K562 (cell line): ENCODE measurements around the gene KMT5C.

Experiments
- CBX8 ChIP-seq: fragments of 200-600 bp; sonication (generic); IDR thresholded peaks from 2 replicates; pipeline ENCODE4 v1.6.1; 2012; ENCODE audit warnings: borderline replicate concordance, mixed run types, low read depth, mild to moderate bottlenecking, moderate library complexity, mixed read lengths, low read length, control low read depth, inconsistent platforms; ENCODE audit not compliant: poor library complexity, severe bottlenecking; ENCODE audit errors: extremely low read depth
- DNMT1 ChIP-seq: fragments of 450-650 bp; IDR thresholded peaks from 2 replicates; pipeline ENCODE4 v1.6.1; 2016; ENCODE audit warnings: antibody characterized with exemption, mild to moderate bottlenecking
- ELF4 ChIP-seq: fragments of 450-650 bp; formaldehyde crosslinking; IDR thresholded peaks from 2 replicates; pipeline ENCODE4 v1.4.0; 2022; ENCODE audit warnings: missing genetic modification characterization
- EZH2 ChIP-seq: IDR thresholded peaks from 2 replicates; pipeline ENCODE4 v1.6.1; 2012; ENCODE audit warnings: low read depth, mild to moderate bottlenecking, inconsistent platforms, low read length, borderline replicate concordance
- JUND ChIP-seq, 2 experiments: IDR thresholded peaks; 2 replicates in 1 of 2; 3 replicates in 1 of 2; pipeline ENCODE4 v1.6.1; 2011; ENCODE audit warnings: borderline replicate concordance in 2 of 2, low read depth in 2 of 2, low read length in 2 of 2, improper control_type of control experiment in 1 of 2, missing biosample characterization in 1 of 2, missing genetic modification characterization in 1 of 2, missing genetic modification reagents in 1 of 2
- MTA1 ChIP-seq: fragments of 450-650 bp; IDR thresholded peaks from 2 replicates; pipeline ENCODE4 v1.6.1; 2017; ENCODE audit warnings: borderline replicate concordance
- NCOA1 ChIP-seq: fragments of 450-650 bp; IDR thresholded peaks from 2 replicates; pipeline ENCODE4 v1.6.1; 2016; ENCODE audit warnings: low read depth
- POLR2A ChIP-seq: fragments of 450-650 bp; conservative IDR thresholded peaks from 2 replicates; pipeline ENCODE4 v1.6.1; 2016
- PYGO2 ChIP-seq: fragments of 450-650 bp; IDR thresholded peaks from 2 replicates; pipeline ENCODE4 v1.6.1; 2016; ENCODE audit warnings: mild to moderate bottlenecking, missing genetic modification characterization, moderate library complexity, missing compliant biosample characterization
- SOX6 ChIP-seq: fragments of 450-650 bp; IDR thresholded peaks from 2 replicates; pipeline ENCODE4 v1.6.1; 2014; ENCODE audit warnings: mild to moderate bottlenecking
- ZKSCAN8 ChIP-seq: fragments of 200-800 bp; sonication (Bioruptor generic); IDR thresholded peaks from 2 replicates; pipeline ENCODE4 v1.6.1; 2016; ENCODE audit warnings: missing genetic modification characterization, missing compliant biosample characterization
- TF ChIP-seq, protein P1 (sequence below): fragments of 450-650 bp; conservative IDR thresholded peaks from 2 replicates; pipeline ENCODE4 v1.6.1; 2016; ENCODE audit warnings: missing genetic modification characterization, low read depth, mild to moderate bottlenecking, control low read depth, missing compliant biosample characterization
- TF ChIP-seq, protein P2 (sequence below): sonication (generic); formaldehyde crosslinking; IDR thresholded peaks from 2 replicates; pipeline ENCODE4 v1.8.1; 2023; ENCODE audit warnings: mild to moderate bottlenecking, missing genetic modification reagents
- TF ChIP-seq, protein P3 (sequence below), 3 experiments: IDR thresholded peaks in 2 of 3; conservative IDR thresholded peaks in 1 of 3; 2 replicates each; pipeline ENCODE4 v1.5.1; 2011 to 2012; ENCODE audit warnings: low read length in 3 of 3, mild to moderate bottlenecking in 3 of 3, control low read depth in 2 of 3, improper control_type of control experiment in 1 of 3, inconsistent platforms in 1 of 3, low read depth in 1 of 3, mixed read lengths in 1 of 3, moderate library complexity in 1 of 3; ENCODE audit not compliant: insufficient read depth in 2 of 3

DNA sequence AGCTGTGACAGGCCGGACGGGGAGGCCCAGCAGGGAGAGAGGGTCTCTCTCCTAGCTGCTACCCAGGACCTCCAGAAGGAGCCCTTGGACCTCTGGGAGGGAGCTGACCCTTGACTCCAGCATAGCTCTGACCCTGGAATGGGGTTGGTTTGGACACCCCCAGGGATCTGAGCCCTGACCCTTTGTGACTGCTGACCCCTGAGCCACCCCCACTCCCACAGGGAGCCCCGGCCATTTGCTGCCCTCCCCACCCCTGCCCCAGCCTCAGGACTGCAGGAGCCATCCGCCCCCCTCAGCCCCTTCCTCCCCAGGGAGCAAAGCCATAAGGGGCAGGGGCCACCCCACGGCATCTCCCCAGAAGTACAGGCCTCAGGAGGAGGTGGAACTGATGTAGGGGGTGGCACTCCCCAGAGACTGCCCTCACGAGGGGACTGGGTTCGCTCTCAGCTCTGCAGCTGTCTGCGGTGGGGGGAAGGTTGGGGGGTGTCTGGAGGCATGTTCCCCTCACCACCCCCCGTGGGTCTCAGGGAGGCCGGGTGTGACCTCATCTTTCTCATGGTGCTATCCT, 7.8 kb downstream of the KMT5C start:
- TF ChIP-seq, protein P1, sequence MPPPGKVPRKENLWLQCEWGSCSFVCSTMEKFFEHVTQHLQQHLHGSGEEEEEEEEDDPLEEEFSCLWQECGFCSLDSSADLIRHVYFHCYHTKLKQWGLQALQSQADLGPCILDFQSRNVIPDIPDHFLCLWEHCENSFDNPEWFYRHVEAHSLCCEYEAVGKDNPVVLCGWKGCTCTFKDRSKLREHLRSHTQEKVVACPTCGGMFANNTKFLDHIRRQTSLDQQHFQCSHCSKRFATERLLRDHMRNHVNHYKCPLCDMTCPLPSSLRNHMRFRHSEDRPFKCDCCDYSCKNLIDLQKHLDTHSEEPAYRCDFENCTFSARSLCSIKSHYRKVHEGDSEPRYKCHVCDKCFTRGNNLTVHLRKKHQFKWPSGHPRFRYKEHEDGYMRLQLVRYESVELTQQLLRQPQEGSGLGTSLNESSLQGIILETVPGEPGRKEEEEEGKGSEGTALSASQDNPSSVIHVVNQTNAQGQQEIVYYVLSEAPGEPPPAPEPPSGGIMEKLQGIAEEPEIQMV (tag), result no peak
- TF ChIP-seq POLR2A (no peak), CBX8 (no peak), ZKSCAN8 (CRISPR knock-in tag) (no peak), SOX6 (no peak), PYGO2 (tag) (no peak), NCOA1 (no peak), JUND (IDR thresholded peaks at IDR 0.05; ENCODE audit: borderline replicate concordance, low read depth, low read length) (no peak), JUND (tag; IDR thresholded peaks at IDR 0.05; ENCODE audit: borderline replicate concordance, low read depth, low read length) (no peak), MTA1 (no peak), ELF4 (CRISPR knock-in tag) (no peak), EZH2 (no peak), DNMT1 (no peak)
- TF ChIP-seq, protein P2, sequence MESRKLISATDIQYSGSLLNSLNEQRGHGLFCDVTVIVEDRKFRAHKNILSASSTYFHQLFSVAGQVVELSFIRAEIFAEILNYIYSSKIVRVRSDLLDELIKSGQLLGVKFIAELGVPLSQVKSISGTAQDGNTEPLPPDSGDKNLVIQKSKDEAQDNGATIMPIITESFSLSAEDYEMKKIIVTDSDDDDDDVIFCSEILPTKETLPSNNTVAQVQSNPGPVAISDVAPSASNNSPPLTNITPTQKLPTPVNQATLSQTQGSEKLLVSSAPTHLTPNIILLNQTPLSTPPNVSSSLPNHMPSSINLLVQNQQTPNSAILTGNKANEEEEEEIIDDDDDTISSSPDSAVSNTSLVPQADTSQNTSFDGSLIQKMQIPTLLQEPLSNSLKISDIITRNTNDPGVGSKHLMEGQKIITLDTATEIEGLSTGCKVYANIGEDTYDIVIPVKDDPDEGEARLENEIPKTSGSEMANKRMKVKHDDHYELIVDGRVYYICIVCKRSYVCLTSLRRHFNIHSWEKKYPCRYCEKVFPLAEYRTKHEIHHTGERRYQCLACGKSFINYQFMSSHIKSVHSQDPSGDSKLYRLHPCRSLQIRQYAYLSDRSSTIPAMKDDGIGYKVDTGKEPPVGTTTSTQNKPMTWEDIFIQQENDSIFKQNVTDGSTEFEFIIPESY (CRISPR knock-in tag), result no peak
- TF ChIP-seq, protein P3, sequence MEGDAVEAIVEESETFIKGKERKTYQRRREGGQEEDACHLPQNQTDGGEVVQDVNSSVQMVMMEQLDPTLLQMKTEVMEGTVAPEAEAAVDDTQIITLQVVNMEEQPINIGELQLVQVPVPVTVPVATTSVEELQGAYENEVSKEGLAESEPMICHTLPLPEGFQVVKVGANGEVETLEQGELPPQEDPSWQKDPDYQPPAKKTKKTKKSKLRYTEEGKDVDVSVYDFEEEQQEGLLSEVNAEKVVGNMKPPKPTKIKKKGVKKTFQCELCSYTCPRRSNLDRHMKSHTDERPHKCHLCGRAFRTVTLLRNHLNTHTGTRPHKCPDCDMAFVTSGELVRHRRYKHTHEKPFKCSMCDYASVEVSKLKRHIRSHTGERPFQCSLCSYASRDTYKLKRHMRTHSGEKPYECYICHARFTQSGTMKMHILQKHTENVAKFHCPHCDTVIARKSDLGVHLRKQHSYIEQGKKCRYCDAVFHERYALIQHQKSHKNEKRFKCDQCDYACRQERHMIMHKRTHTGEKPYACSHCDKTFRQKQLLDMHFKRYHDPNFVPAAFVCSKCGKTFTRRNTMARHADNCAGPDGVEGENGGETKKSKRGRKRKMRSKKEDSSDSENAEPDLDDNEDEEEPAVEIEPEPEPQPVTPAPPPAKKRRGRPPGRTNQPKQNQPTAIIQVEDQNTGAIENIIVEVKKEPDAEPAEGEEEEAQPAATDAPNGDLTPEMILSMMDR (IDR thresholded peaks at IDR 0.05 in 2 of 3, conservative IDR thresholded peaks at IDR 0.05 in 1 of 3; ENCODE audit: insufficient read depth in 2 of 3, low read depth in 1 of 3, low read length in 3 of 3), result no peak
